Glutamatergic neuron (in vitro differentiated cells): Measurements from ENCODE around the gene ARMC10. TPM values are rescaled to one million over a fixed set of nuclear protein-coding genes. Genes with fewer than 3 reads are reported as not detected.
"Not testable (repeated sequence)": the region's sequence is repeated elsewhere in the genome, so short reads cannot be mapped to it uniquely, and the experiment has no call there.

ENCODE experiments used
- DNase-seq: peaks from one replicate; pipeline ENCODE4 v3.0.0; 2022
- H3K27ac Mint-ChIP-seq: one replicate; pipeline ENCODE4 v1.8.0; 2020; ENCODE audit warnings: mild to moderate bottlenecking, mixed read lengths, inconsistent platforms; ENCODE audit not compliant: unreplicated experiment
- H3K27me3 Mint-ChIP-seq: one replicate; pipeline ENCODE4 v1.8.0; 2020; ENCODE audit warnings: mild to moderate bottlenecking, moderate library complexity, mixed read lengths, inconsistent platforms; ENCODE audit not compliant: unreplicated experiment
- H3K36me3 Mint-ChIP-seq: one replicate; pipeline ENCODE4 v1.8.0; 2020; ENCODE audit warnings: mild to moderate bottlenecking, mixed read lengths, inconsistent platforms; ENCODE audit not compliant: unreplicated experiment
- H3K4me1 Mint-ChIP-seq: one replicate; pipeline ENCODE4 v1.8.0; 2020; ENCODE audit warnings: mild to moderate bottlenecking, low read depth, mixed read lengths, inconsistent platforms; ENCODE audit not compliant: unreplicated experiment
- H3K4me3 Mint-ChIP-seq: one replicate; pipeline ENCODE4 v1.8.0; 2020; ENCODE audit warnings: mild to moderate bottlenecking, mixed read lengths, inconsistent platforms; ENCODE audit not compliant: unreplicated experiment
- H3K9me3 Mint-ChIP-seq: one replicate; pipeline ENCODE4 v1.8.0; 2020; ENCODE audit warnings: mild to moderate bottlenecking, moderate library complexity, mixed read lengths, inconsistent platforms; ENCODE audit not compliant: unreplicated experiment
- CTCF ChIP-seq: fragments of 200-600 bp; sonication (generic); IDR thresholded peaks from one replicate; pipeline ENCODE4 v1.5.0; 2021; ENCODE audit not compliant: partially characterized antibody, unreplicated experiment
- total RNA-seq: library from RNA; stranded (reverse); fragmentation: NEBNext Ultra II Directional; extraction: Animal tissue kit (Norgen Biotek cat#: 25700); gene quantifications from one replicate; pipeline ENCODE4 v1.2.1, GENCODE V29; 2021; ENCODE audit not compliant: unreplicated experiment

Gene ARMC10
- total RNA-seq, 1 donor from 2014 or later = 16.1 TPM

- Mint-ChIP-seq H3K27ac (no peak overlapping the region), H3K9me3 (no peaks in the 10 kb centered on the region), H3K4me3 (peak overlapping the region; percentile 31), H3K36me3 (peaks cover 7% of the 10 kb centered on the region), H3K4me1 (peaks cover 7% of the 10 kb centered on the region), H3K27me3 (no peaks in the 10 kb centered on the region)
- no peak for TF ChIP-seq CTCF
- peak; percentile 45 for DNase-seq
Measured at GRCh38 chr7:103106005-103106702, 31.2 kb downstream of the ARMC10 start.

- not testable (repeated sequence) for H3K27ac Mint-ChIP-seq, H3K9me3 Mint-ChIP-seq, H3K4me1 Mint-ChIP-seq, DNase-seq, H3K27me3 Mint-ChIP-seq, H3K36me3 Mint-ChIP-seq, H3K4me3 Mint-ChIP-seq
Measured at GRCh38 chr7:103106703-103107070, 31.7 kb downstream of the ARMC10 start.

GRCh38 chr7:103113164-103113563 lies 38.2 kb downstream of the ARMC10 start:
- Mint-ChIP-seq H3K27ac (no peak overlapping the region), H3K36me3 (peaks cover 7% of the 10 kb centered on the region)

GRCh38 chr7:103114576-103115008 lies 39.7 kb downstream of the ARMC10 start:
- Mint-ChIP-seq H3K4me3 (no peak overlapping the region), H3K27ac (no peak overlapping the region), H3K36me3 (peaks cover 3% of the 10 kb centered on the region), H3K9me3 (no peaks in the 10 kb centered on the region), H3K4me1 (peaks cover 2% of the 10 kb centered on the region), H3K27me3 (peaks cover 2% of the 10 kb centered on the region)
- no peak for TF ChIP-seq CTCF
- no peak for DNase-seq

More at GRCh38 chr7:103113164-103113563, 38.2 kb downstream of the ARMC10 start:
- DNase-seq = no peak
- H3K9me3 Mint-ChIP-seq = no peaks in the 10 kb centered on the region
- H3K4me3 Mint-ChIP-seq = peak overlapping the region; percentile 27
- H3K4me1 Mint-ChIP-seq = peaks cover 2% of the 10 kb centered on the region
- peaks cover 2% of the 10 kb centered on the region for H3K27me3 Mint-ChIP-seq
- TF ChIP-seq CTCF = no peak

GRCh38 chr7:103115771-103116170 lies 40.8 kb downstream of the ARMC10 start:
- H3K4me3 Mint-ChIP-seq = no peak overlapping the region
- no peak for TF ChIP-seq CTCF
- H3K27me3 Mint-ChIP-seq = peaks cover 2% of the 10 kb centered on the region
- no peak for DNase-seq
- H3K4me1 Mint-ChIP-seq = peaks cover 2% of the 10 kb centered on the region
- no peak overlapping the region for H3K27ac Mint-ChIP-seq
- no peaks in the 10 kb centered on the region for H3K36me3 Mint-ChIP-seq
- no peaks in the 10 kb centered on the region for H3K9me3 Mint-ChIP-seq
